ENCODE data around the gene SLC25A24.

DNA sequence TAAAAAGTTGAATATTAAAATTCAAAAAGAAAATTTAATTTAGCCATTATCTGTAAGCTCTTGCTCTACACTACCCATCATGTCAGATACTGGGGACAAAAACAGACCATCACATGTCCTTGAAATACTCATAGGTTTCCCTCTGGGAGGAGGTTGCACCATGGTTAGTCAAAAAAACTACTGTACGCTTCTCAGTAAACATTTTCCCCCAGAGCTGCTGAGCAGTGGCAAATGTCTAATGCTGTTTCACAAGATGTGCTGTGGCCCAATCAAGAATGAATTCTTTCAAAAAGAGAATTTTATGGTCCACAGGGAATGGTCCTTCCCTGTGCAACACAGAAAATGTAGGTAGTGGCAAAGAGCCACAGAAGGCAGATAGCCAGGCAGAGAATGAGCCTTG, 6.1 kb downstream of the SLC25A24 start:
- TF ChIP-seq POLR2A (IDR thresholded peaks at IDR 0.05; ENCODE audit: insufficient read depth in 1 of 2, low read depth in 2 of 2, low read length in 2 of 2) (no peak), TP53 (CRISPR knock-in tag; conservative IDR thresholded peaks at IDR 0.05) (no peak), ETV5 (CRISPR knock-in tag; IDR thresholded peaks at IDR 0.05; ENCODE audit: borderline replicate concordance) (no peak), GABPA (IDR thresholded peaks at IDR 0.05; ENCODE audit: low read depth, low read length) (no peak), GABPA (CRISPR knock-in tag; IDR thresholded peaks at IDR 0.05; ENCODE audit: low read depth) (no peak), RFX5 (IDR thresholded peaks at IDR 0.05; ENCODE audit: low read depth, low read length) (no peak), ZBTB7A (CRISPR knock-in tag; IDR thresholded peaks at IDR 0.05) (no peak), ZNF883 (CRISPR knock-in tag; IDR thresholded peaks at IDR 0.05; ENCODE audit: not compliant biosample characterization) (no peak), POLR2AphosphoS5 (IDR thresholded peaks at IDR 0.05; ENCODE audit: low read depth, low read length) (no peak)
- TF ChIP-seq, protein P1, sequence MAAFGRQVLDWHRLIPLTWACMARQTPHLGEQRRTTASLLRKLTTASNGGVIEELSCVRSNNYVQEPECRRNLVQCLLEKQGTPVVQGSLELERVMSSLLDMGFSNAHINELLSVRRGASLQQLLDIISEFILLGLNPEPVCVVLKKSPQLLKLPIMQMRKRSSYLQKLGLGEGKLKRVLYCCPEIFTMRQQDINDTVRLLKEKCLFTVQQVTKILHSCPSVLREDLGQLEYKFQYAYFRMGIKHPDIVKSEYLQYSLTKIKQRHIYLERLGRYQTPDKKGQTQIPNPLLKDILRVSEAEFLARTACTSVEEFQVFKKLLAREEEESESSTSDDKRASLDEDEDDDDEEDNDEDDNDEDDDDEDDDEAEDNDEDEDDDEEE (CRISPR knock-in tag; IDR thresholded peaks at IDR 0.05): no peak
- TF ChIP-seq, protein P2, sequence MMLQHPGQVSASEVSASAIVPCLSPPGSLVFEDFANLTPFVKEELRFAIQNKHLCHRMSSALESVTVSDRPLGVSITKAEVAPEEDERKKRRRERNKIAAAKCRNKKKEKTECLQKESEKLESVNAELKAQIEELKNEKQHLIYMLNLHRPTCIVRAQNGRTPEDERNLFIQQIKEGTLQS (CRISPR knock-in tag; IDR thresholded peaks at IDR 0.05): no peak
- TF ChIP-seq, protein P3, sequence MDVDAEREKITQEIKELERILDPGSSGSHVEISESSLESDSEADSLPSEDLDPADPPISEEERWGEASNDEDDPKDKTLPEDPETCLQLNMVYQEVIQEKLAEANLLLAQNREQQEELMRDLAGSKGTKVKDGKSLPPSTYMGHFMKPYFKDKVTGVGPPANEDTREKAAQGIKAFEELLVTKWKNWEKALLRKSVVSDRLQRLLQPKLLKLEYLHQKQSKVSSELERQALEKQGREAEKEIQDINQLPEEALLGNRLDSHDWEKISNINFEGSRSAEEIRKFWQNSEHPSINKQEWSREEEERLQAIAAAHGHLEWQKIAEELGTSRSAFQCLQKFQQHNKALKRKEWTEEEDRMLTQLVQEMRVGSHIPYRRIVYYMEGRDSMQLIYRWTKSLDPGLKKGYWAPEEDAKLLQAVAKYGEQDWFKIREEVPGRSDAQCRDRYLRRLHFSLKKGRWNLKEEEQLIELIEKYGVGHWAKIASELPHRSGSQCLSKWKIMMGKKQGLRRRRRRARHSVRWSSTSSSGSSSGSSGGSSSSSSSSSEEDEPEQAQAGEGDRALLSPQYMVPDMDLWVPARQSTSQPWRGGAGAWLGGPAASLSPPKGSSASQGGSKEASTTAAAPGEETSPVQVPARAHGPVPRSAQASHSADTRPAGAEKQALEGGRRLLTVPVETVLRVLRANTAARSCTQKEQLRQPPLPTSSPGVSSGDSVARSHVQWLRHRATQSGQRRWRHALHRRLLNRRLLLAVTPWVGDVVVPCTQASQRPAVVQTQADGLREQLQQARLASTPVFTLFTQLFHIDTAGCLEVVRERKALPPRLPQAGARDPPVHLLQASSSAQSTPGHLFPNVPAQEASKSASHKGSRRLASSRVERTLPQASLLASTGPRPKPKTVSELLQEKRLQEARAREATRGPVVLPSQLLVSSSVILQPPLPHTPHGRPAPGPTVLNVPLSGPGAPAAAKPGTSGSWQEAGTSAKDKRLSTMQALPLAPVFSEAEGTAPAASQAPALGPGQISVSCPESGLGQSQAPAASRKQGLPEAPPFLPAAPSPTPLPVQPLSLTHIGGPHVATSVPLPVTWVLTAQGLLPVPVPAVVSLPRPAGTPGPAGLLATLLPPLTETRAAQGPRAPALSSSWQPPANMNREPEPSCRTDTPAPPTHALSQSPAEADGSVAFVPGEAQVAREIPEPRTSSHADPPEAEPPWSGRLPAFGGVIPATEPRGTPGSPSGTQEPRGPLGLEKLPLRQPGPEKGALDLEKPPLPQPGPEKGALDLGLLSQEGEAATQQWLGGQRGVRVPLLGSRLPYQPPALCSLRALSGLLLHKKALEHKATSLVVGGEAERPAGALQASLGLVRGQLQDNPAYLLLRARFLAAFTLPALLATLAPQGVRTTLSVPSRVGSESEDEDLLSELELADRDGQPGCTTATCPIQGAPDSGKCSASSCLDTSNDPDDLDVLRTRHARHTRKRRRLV (CRISPR knock-in tag; IDR thresholded peaks at IDR 0.05): no peak
- TF ChIP-seq, protein P4, sequence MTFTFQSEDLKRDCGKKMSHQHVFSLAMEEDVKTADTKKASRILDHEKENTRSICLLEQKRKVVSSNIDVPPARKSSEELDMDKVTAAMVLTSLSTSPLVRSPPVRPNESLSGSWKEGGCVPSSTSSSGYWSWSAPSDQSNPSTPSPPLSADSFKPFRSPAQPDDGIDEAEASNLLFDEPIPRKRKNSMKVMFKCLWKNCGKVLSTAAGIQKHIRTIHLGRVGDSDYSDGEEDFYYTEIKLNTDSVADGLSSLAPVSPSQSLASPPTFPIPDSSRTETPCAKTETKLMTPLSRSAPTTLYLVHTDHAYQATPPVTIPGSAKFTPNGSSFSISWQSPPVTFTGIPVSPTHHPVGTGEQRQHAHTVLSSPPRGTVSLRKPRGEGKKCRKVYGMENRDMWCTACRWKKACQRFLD (CRISPR knock-in tag; IDR thresholded peaks at IDR 0.05; ENCODE audit: borderline replicate concordance): no peak
- TF ChIP-seq, protein P5, sequence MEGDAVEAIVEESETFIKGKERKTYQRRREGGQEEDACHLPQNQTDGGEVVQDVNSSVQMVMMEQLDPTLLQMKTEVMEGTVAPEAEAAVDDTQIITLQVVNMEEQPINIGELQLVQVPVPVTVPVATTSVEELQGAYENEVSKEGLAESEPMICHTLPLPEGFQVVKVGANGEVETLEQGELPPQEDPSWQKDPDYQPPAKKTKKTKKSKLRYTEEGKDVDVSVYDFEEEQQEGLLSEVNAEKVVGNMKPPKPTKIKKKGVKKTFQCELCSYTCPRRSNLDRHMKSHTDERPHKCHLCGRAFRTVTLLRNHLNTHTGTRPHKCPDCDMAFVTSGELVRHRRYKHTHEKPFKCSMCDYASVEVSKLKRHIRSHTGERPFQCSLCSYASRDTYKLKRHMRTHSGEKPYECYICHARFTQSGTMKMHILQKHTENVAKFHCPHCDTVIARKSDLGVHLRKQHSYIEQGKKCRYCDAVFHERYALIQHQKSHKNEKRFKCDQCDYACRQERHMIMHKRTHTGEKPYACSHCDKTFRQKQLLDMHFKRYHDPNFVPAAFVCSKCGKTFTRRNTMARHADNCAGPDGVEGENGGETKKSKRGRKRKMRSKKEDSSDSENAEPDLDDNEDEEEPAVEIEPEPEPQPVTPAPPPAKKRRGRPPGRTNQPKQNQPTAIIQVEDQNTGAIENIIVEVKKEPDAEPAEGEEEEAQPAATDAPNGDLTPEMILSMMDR (CRISPR knock-in tag; IDR thresholded peaks at IDR 0.05): no peak

All from HepG2 (cell line).